K562 (cell line): ENCODE measurements around the gene OARD1. TPM values are rescaled to one million over a fixed set of nuclear protein-coding genes. Genes with fewer than 3 reads are reported as not detected.

Experiments
- ARID2 ChIP-seq: fragments of 450-650 bp; IDR thresholded peaks from 2 replicates; pipeline ENCODE4 v1.6.1; 2017; ENCODE audit warnings: antibody characterized with exemption, mild to moderate bottlenecking
- ARNT ChIP-seq, 2 experiments: fragments of 450-650 bp; IDR thresholded peaks; 2 replicates each; pipeline ENCODE4 v1.6.1; 2016; ENCODE audit warnings: mild to moderate bottlenecking in 1 of 2
- ATF7 ChIP-seq: fragments of 450-650 bp; IDR thresholded peaks from 2 replicates; pipeline ENCODE4 v1.7.1; 2014; ENCODE audit warnings: mild to moderate bottlenecking, moderate library complexity
- CC2D1A ChIP-seq: fragments of 450-650 bp; IDR thresholded peaks from 2 replicates; pipeline ENCODE4 v1.6.1; 2017; ENCODE audit warnings: mild to moderate bottlenecking
- CXXC5 ChIP-seq: fragments of 250-450 bp; sonication (Bioruptor Pico); IDR thresholded peaks from 2 replicates; pipeline ENCODE4 v1.8.0; 2022; ENCODE audit warnings: inconsistent platforms, mild to moderate bottlenecking, moderate library complexity
- FIP1L1 ChIP-seq: fragments of 200-400 bp; formaldehyde crosslinking; IDR thresholded peaks from 2 replicates; pipeline ENCODE4 v1.6.1; 2018; ENCODE audit warnings: mild to moderate bottlenecking, low read depth, low read length; ENCODE audit not compliant: poor library complexity, severe bottlenecking
- ILF3 ChIP-seq: fragments of 450-650 bp; IDR thresholded peaks from 2 replicates; pipeline ENCODE4 v1.6.1; 2018; ENCODE audit warnings: antibody characterized with exemption, mild to moderate bottlenecking, moderate library complexity, borderline replicate concordance
- JUN ChIP-seq, 2 experiments: sonication (generic) in 1 of 2; formaldehyde crosslinking in 1 of 2; IDR thresholded peaks; 2 replicates each; pipeline versions ENCODE4 v1.6.1 to v1.8.0; 2012 to 2022; ENCODE audit warnings: borderline replicate concordance in 2 of 2, mild to moderate bottlenecking in 2 of 2, improper control_type of control experiment in 1 of 2, low read depth in 1 of 2, low read length in 1 of 2, missing genetic modification reagents in 1 of 2
- KDM2B ChIP-seq: fragments of 250-450 bp; sonication (Bioruptor Pico); IDR thresholded peaks from 2 replicates; pipeline ENCODE4 v1.8.0; 2021; ENCODE audit warnings: mild to moderate bottlenecking, moderate library complexity
- MCM2 ChIP-seq: fragments of 450-650 bp; IDR thresholded peaks from 2 replicates; pipeline ENCODE4 v1.6.1; 2017; ENCODE audit warnings: low read depth, mild to moderate bottlenecking
- MNT ChIP-seq, 2 experiments: fragments of 450-650 bp; conservative IDR thresholded peaks; 2 replicates each; pipeline ENCODE4 v1.6.1; 2017; ENCODE audit warnings: mild to moderate bottlenecking in 2 of 2, moderate library complexity in 2 of 2
- NONO ChIP-seq, 2 experiments: fragments of 200-400 bp in 1 of 2; fragments of 450-650 bp in 1 of 2; formaldehyde crosslinking in 1 of 2; IDR thresholded peaks; 2 replicates each; pipeline ENCODE4 v1.6.1; 2017; ENCODE audit warnings: low read depth in 2 of 2, mild to moderate bottlenecking in 2 of 2, moderate library complexity in 2 of 2, low read length in 1 of 2
- NR3C1 ChIP-seq: sonication (generic); formaldehyde crosslinking; IDR thresholded peaks from 2 replicates; pipeline ENCODE4 v1.8.1; 2022; ENCODE audit warnings: missing genetic modification reagents
- NR4A1 ChIP-seq, 2 experiments: fragments of 250-450 bp in 1 of 2; fragments of 450-650 bp in 1 of 2; sonication (Bioruptor Pico) in 1 of 2; IDR thresholded peaks; 2 replicates each; pipeline versions ENCODE4 v1.4.0 to v1.6.1; 2016 to 2020; ENCODE audit warnings: mild to moderate bottlenecking in 2 of 2, missing compliant biosample characterization in 1 of 2, missing genetic modification characterization in 1 of 2, moderate library complexity in 1 of 2
- PHTF2 ChIP-seq: fragments of 250-450 bp; sonication (Bioruptor Pico); IDR thresholded peaks from 2 replicates; pipeline ENCODE4 v1.5.0; 2021; ENCODE audit warnings: mild to moderate bottlenecking
- SIRT6 ChIP-seq: IDR thresholded peaks from one replicate; pipeline ENCODE4 v1.6.1; 2012; ENCODE audit warnings: low read depth, mild to moderate bottlenecking, control low read depth, inconsistent platforms, low read length, moderate library complexity
- SLC30A9 ChIP-seq: fragments of 250-450 bp; sonication (Bioruptor Pico); IDR thresholded peaks from 2 replicates; pipeline ENCODE4 v1.8.0; 2022; ENCODE audit warnings: mild to moderate bottlenecking, moderate library complexity
- SMC3 ChIP-seq: conservative IDR thresholded peaks from 2 replicates; pipeline ENCODE4 v1.6.1; 2011; ENCODE audit warnings: low read depth, low read length, improper control_type of control experiment; ENCODE audit not compliant: insufficient read depth
- SUPT5H ChIP-seq: fragments of 450-650 bp; IDR thresholded peaks from 2 replicates; pipeline ENCODE4 v1.6.1; 2016
- THRAP3 ChIP-seq: fragments of 450-650 bp; IDR thresholded peaks from 2 replicates; pipeline ENCODE4 v1.6.1; 2016; ENCODE audit warnings: mild to moderate bottlenecking, inconsistent platforms, borderline replicate concordance
- THRB ChIP-seq: fragments of 450-650 bp; formaldehyde crosslinking; conservative IDR thresholded peaks from 2 replicates; pipeline ENCODE4 v1.4.0; 2022; ENCODE audit warnings: mild to moderate bottlenecking, missing genetic modification characterization
- YY1 ChIP-seq, 3 experiments: IDR thresholded peaks; 2 replicates each; pipeline ENCODE4 v1.6.1; 2011; ENCODE audit warnings: low read length in 2 of 3, mild to moderate bottlenecking in 2 of 3, moderate library complexity in 2 of 3, borderline replicate concordance in 1 of 3, control low read depth in 1 of 3, low read depth in 1 of 3; ENCODE audit not compliant: insufficient read depth in 3 of 3, insufficient replicate concordance in 2 of 3, control insufficient read depth in 1 of 3, insufficient read length in 1 of 3; ENCODE audit errors: extremely low read depth in 1 of 3
- ZNF561 ChIP-seq: fragments of 450-650 bp; formaldehyde crosslinking; conservative IDR thresholded peaks from 2 replicates; pipeline ENCODE4 v1.4.0; 2020; ENCODE audit warnings: mild to moderate bottlenecking, moderate library complexity
- ZZZ3 ChIP-seq: fragments of 450-650 bp; IDR thresholded peaks from 2 replicates; pipeline ENCODE4 v1.6.1; 2016; ENCODE audit warnings: antibody characterized with exemption, mild to moderate bottlenecking, moderate library complexity
- polyA plus RNA-seq, 8 experiments: library from polyadenylated mRNA; depleted of rRNA in 4 of 8; stranded (reverse) in 5 of 8; unstranded in 3 of 8; fragments of >200 nt; fragmentation: Nextera tagmentation in 2 of 8; fragmentation: Illumina TruSeq in 1 of 8; extraction: Ambion mirVana in 2 of 8; extraction: Trizol in 1 of 8; gene quantifications; 2 replicates each; pipeline versions ENCODE4 v1.2.1 to v1.2.3, GENCODE V29; 2011 to 2014; ENCODE audit warnings: inconsistent platforms in 1 of 8, missing spikeins in 1 of 8
- total RNA-seq, 7 experiments: library from RNA; depleted of rRNA in 6 of 7; stranded (reverse); fragments of >200 nt in 6 of 7; fragmentation: Illumina TruSeq in 2 of 7; extraction: Trizol in 2 of 7; gene quantifications; 2 replicates each; pipeline versions ENCODE4 v1.2.1 to v1.2.3, GENCODE V29; 2011 to 2021; ENCODE audit warnings: low replicate concordance in 1 of 7

The OARD1 gene
- total and polyA plus RNA-seq, 9 of the 15 experiments (the other 6 are each of a cell fraction or from before 2014, with no cell fraction given), result 43.4 to 88.3 (median 61.1) TPM

GRCh38 chr6:41071923-41072835 lies at the start of gene OARD1 (continued):
- TF ChIP-seq THRB, result no peak
- no peak for TF ChIP-seq KDM2B (CRISPR knock-in tag)
- no peak for TF ChIP-seq SIRT6
- TF ChIP-seq FIP1L1, result peak; percentile 74
- peak; percentile 63; the same call in 1 of the 2 replicates for TF ChIP-seq CC2D1A
- no peak for TF ChIP-seq NR4A1 (CRISPR knock-in tag; IDR thresholded peaks at IDR 0.05)
- TF ChIP-seq NR4A1 (tag; IDR thresholded peaks at IDR 0.05), result peak; percentile 59; the same call in 1 of the 2 replicates
- no peak for TF ChIP-seq ILF3
- no peak for TF ChIP-seq ARNT (IDR thresholded peaks at IDR 0.05)
- no peak; a peak in 1 of 4 replicates for TF ChIP-seq NONO (IDR thresholded peaks at IDR 0.05; ENCODE audit: low read depth in 2 of 2, low read length in 1 of 2)
- TF ChIP-seq SLC30A9 (CRISPR knock-in tag), result no peak
- no peak for TF ChIP-seq SMC3
- peak; percentile 38; the same call in 1 of the 2 replicates for TF ChIP-seq ATF7
- TF ChIP-seq MNT (conservative IDR thresholded peaks at IDR 0.05), result peak; percentile 70 to 79; a peak in 3 of 4 replicates
- peak; percentile 85 for TF ChIP-seq PHTF2 (CRISPR knock-in tag)
- no peak for TF ChIP-seq ARID2
- no peak for TF ChIP-seq MCM2
- no peak for TF ChIP-seq NR3C1 (CRISPR knock-in tag)
- TF ChIP-seq ZNF561 (CRISPR knock-in tag), result no peak
- TF ChIP-seq CXXC5, result peak; percentile 95
- TF ChIP-seq YY1 (IDR thresholded peaks at IDR 0.05; ENCODE audit: borderline replicate concordance in 1 of 3, control insufficient read depth in 1 of 3, extremely low read depth in 1 of 3, insufficient read depth in 3 of 3, insufficient read length in 1 of 3, insufficient replicate concordance in 2 of 3, low read depth in 1 of 3, low read length in 2 of 3), result peak; percentile 95 to 99 (median 98)
- TF ChIP-seq JUN (IDR thresholded peaks at IDR 0.05; ENCODE audit: borderline replicate concordance, low read depth, low read length), result no peak
- TF ChIP-seq JUN (CRISPR knock-in tag; IDR thresholded peaks at IDR 0.05; ENCODE audit: borderline replicate concordance), result no peak
- peak; percentile 72 for TF ChIP-seq THRAP3
- TF ChIP-seq SUPT5H, result peak; percentile 94
- TF ChIP-seq ZZZ3, result no peak
